SU-DHL-6 (cell line): Measurements from ENCODE around the gene ZNF622.

Source experiments
- H2AFZ ChIP-seq: fragments of 200-600 bp; sonication (generic); 2 replicates; pipeline ENCODE4 v1.6.1; 2014; ENCODE audit warnings: low read depth, mild to moderate bottlenecking, moderate library complexity, mixed read lengths, antibody characterized with exemption, low read length; ENCODE audit not compliant: severe bottlenecking
- H3F3A ChIP-seq: fragments of 200-600 bp; shearing (Covaris generic); 2 replicates; pipeline ENCODE4 v1.6.0; 2016; ENCODE audit warnings: antibody characterized with exemption, mild to moderate bottlenecking; ENCODE audit not compliant: insufficient read depth
- H3K27ac ChIP-seq: fragments of 200-600 bp; sonication (generic); 2 replicates; pipeline ENCODE4 v1.5.1; 2016; ENCODE audit warnings: low read depth, mild to moderate bottlenecking, low read length, moderate library complexity, mixed read lengths
- H3K27me3 ChIP-seq: fragments of 200-600 bp; sonication (generic), shearing (Covaris generic); 2 replicates; pipeline ENCODE4 v1.6.0; 2014; ENCODE audit warnings: mild to moderate bottlenecking, low read length
- H3K36me3 ChIP-seq: fragments of 200-600 bp; sonication (generic); 2 replicates; pipeline ENCODE4 v1.6.1; 2014; ENCODE audit warnings: mild to moderate bottlenecking, low read length, mixed read lengths
- H3K4me2 ChIP-seq: fragments of 300-600, 200-600 bp; shearing (Covaris generic), sonication (generic); 2 replicates; pipeline ENCODE4 v1.6.0; 2014; ENCODE audit warnings: low read length, low read depth, mild to moderate bottlenecking; ENCODE audit not compliant: poor library complexity, severe bottlenecking
- H3K4me3 ChIP-seq: fragments of 200-600 bp; sonication (generic); 2 replicates; pipeline ENCODE4 v1.5.1; 2014; ENCODE audit warnings: antibody characterized with exemption, low read length, mild to moderate bottlenecking, mixed read lengths; ENCODE audit not compliant: insufficient read depth, poor library complexity, severe bottlenecking
- H3K79me2 ChIP-seq: fragments of 200-600 bp; sonication (generic); 2 replicates; pipeline ENCODE4 v1.6.1; 2014; ENCODE audit warnings: mild to moderate bottlenecking, low read length, moderate library complexity; ENCODE audit not compliant: insufficient read depth
- H3K9ac ChIP-seq: fragments of 200-600 bp; sonication (generic); 2 replicates; pipeline ENCODE4 v1.7.0; 2014; ENCODE audit warnings: mild to moderate bottlenecking, low read length
- H3K9me2 ChIP-seq: fragments of 200-600 bp; sonication (generic); replicated peaks from 2 replicates; pipeline ENCODE4 v1.6.1; 2014; ENCODE audit warnings: low read length; ENCODE audit not compliant: insufficient read depth
- H3K9me3 ChIP-seq: fragments of 200-600 bp; sonication (generic); 2 replicates; pipeline ENCODE4 v1.6.1; 2014; ENCODE audit warnings: low read length, mixed read lengths; ENCODE audit not compliant: insufficient read depth
- H4K20me1 ChIP-seq: fragments of 200-600 bp; sonication (generic); 2 replicates; pipeline ENCODE4 v1.6.1; 2014; ENCODE audit warnings: low read depth, mild to moderate bottlenecking, antibody characterized with exemption, low read length, moderate library complexity, mixed read lengths
- CTCF ChIP-seq: fragments of 200-600 bp; sonication (generic); IDR thresholded peaks from one replicate; pipeline ENCODE4 v1.5.1; 2017; ENCODE audit warnings: antibody characterized with exemption, mild to moderate bottlenecking, low read length, moderate library complexity; ENCODE audit not compliant: insufficient read depth, poor library complexity, severe bottlenecking
- EZH2phosphoT487 ChIP-seq: fragments of 200-600 bp; sonication (generic), shearing (Covaris generic); conservative IDR thresholded peaks from 2 replicates; pipeline ENCODE4 v1.6.1; 2018; ENCODE audit warnings: mild to moderate bottlenecking, antibody characterized with exemption, low read length, moderate library complexity, mixed read lengths

The ZNF622 gene

DNA sequence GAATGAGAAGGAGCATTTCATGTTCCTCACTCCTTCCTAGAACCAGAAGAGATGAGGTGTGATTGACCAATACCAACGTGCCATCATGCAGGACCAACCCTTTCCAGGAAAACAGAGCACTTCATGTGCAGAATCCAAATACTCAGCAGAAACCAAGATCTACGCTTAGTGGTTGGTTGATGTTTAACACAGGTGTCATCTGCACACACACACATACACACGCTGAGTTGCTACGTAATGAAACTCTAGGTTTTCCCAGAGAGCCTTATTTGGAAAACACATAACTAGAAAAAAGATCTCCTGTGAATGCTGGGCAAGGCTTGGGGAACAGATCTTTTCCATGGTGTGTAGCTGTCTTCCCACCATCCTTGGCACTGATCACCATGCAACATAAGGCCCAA is 21.1 kb upstream of the ZNF622 start:
- H4K20me1 ChIP-seq, result no peaks in the 10 kb centered on the region
- no peaks in the 10 kb centered on the region for H3K27me3 ChIP-seq
- TF ChIP-seq EZH2phosphoT487, result no peak
- TF ChIP-seq CTCF, result no peak
- no peaks in the 10 kb centered on the region for H3K79me2 ChIP-seq
- H3K9ac ChIP-seq, result no peak overlapping the region
- H3K36me3 ChIP-seq, result no peaks in the 10 kb centered on the region
- H3K27ac ChIP-seq, result no peak overlapping the region
- H2AFZ ChIP-seq, result no peak overlapping the region
- H3F3A ChIP-seq, result no peaks in the 10 kb centered on the region
- H3K4me2 ChIP-seq, result no peak overlapping the region
- no peak overlapping the region for H3K4me3 ChIP-seq
- no peaks in the 10 kb centered on the region for H3K9me3 ChIP-seq
- H3K9me2 ChIP-seq, result no peaks in the 10 kb centered on the region

GRCh38 chr5:16485656-16486055 is 20.1 kb upstream of the ZNF622 start:
- TF ChIP-seq EZH2phosphoT487 (no peak), CTCF (no peak)
- H2AFZ ChIP-seq, result no peak overlapping the region
- H3K4me3 ChIP-seq, result no peak overlapping the region
- no peak overlapping the region for H3K9ac ChIP-seq
- H3K36me3 ChIP-seq, result no peaks in the 10 kb centered on the region
- H3K9me2 ChIP-seq, result no peaks in the 10 kb centered on the region
- no peak overlapping the region for H3K27ac ChIP-seq
- no peaks in the 10 kb centered on the region for H3K9me3 ChIP-seq
- H3K27me3 ChIP-seq, result no peaks in the 10 kb centered on the region
- no peaks in the 10 kb centered on the region for H3K79me2 ChIP-seq
- no peaks in the 10 kb centered on the region for H4K20me1 ChIP-seq
- H3K4me2 ChIP-seq, result no peak overlapping the region
- H3F3A ChIP-seq, result no peaks in the 10 kb centered on the region

- H3K9ac ChIP-seq, result no peak overlapping the region
- no peak overlapping the region for H3K27ac ChIP-seq
- no peaks in the 10 kb centered on the region for H3K9me2 ChIP-seq
- no peak overlapping the region for H3K4me3 ChIP-seq
- no peaks in the 10 kb centered on the region for H3F3A ChIP-seq
- H3K27me3 ChIP-seq, result no peaks in the 10 kb centered on the region
- no peaks in the 10 kb centered on the region for H3K9me3 ChIP-seq
- no peaks in the 10 kb centered on the region for H3K36me3 ChIP-seq
- no peak overlapping the region for H3K4me2 ChIP-seq
- no peak for TF ChIP-seq EZH2phosphoT487
- no peak for TF ChIP-seq CTCF
- H3K79me2 ChIP-seq, result no peaks in the 10 kb centered on the region
- no peak overlapping the region for H2AFZ ChIP-seq
- H4K20me1 ChIP-seq, result no peaks in the 10 kb centered on the region
Measured at GRCh38 chr5:16484081-16484480, 18.5 kb upstream of the ZNF622 start.

DNA sequence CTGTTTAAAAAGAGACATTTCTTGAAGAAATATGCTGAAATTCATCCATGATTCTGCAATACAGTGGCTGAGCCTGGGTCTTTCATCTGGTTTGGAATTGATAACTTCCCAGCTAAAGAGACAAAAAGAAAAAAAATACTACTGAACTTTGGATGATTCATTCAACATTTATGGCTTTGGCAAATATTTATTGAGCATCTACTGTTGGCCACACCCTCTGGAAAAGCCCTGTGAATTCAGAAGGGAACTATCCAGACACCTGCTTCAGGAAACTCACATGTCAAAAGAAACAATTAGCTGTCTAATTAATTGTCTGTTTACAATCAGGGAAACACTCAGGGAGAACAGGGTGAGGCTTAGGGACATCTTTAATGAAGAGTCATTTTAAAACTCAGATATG is 17.8 kb upstream of the ZNF622 start:
- H3K9me2 ChIP-seq, result no peaks in the 10 kb centered on the region
- TF ChIP-seq CTCF (no peak), EZH2phosphoT487 (no peak)
- H3K9me3 ChIP-seq, result no peaks in the 10 kb centered on the region
- no peaks in the 10 kb centered on the region for H3K27me3 ChIP-seq
- no peaks in the 10 kb centered on the region for H3F3A ChIP-seq
- H2AFZ ChIP-seq, result no peak overlapping the region
- H3K27ac ChIP-seq, result no peak overlapping the region
- no peaks in the 10 kb centered on the region for H3K79me2 ChIP-seq
- H3K36me3 ChIP-seq, result no peaks in the 10 kb centered on the region
- H3K4me3 ChIP-seq, result no peak overlapping the region
- H3K9ac ChIP-seq, result no peak overlapping the region
- no peak overlapping the region for H3K4me2 ChIP-seq
- no peaks in the 10 kb centered on the region for H4K20me1 ChIP-seq
